ENCODE data around the gene ENDOU.

Gene ENDOU

DNA sequence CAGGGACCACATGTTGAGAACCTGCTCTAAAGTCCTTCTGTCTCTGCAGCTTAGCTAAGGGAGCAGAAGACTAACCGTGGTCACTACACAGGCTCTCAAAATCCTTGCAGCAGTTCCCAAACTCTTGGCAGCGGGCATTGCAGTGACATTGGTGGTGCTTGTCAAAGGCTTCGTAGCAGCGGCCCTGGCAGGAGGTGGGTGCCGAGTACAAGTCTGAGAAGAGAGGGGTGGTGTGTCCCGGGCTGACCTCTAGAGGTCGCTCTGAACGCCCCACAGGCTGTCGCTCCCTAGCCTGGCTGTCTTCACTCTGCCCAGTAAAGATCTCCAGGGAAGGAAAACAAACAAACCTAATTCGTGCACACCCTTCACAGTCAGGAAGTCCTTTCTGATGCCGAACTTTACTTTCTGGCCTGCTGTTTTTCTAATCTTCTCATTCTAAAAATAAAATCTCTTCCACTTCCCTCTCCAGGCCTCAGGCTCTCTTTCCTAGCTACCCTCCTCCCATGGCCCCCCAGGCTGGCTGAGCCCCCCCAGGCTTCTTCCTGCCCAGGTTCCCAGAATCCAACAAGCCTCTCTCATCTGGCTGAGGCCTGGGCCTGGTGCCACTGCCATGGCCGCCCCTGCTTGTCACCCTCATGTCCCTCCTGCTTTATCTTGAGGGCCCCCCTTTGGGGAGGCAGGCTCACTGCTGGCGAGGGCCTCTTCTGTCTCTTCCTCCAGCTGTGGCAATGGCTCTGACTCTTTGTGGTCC, 7.7 kb downstream of the ENDOU start:
- DNase-seq, result peak; percentile 81

DNA sequence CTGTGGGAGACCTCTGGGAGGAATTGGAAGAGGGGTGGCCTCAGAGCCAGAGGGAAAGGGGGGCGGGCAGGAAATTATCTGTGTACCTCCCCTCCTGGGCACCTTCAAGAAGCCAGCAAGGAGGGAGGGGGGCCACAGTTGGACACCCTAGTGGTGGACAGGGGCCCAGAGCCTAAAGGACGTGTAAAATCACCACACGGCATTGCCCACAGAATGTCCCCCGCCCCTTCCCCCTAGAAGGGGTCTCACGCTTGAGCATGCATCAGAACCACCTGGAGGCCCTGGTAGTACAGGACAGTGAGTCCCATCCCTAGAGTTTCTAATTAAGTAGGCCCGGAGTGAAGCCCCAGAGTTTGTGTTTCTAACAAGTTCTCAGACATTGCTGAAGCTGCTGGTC, 8.2 kb downstream of the ENDOU start:
- DNase-seq, result no peak

DNA sequence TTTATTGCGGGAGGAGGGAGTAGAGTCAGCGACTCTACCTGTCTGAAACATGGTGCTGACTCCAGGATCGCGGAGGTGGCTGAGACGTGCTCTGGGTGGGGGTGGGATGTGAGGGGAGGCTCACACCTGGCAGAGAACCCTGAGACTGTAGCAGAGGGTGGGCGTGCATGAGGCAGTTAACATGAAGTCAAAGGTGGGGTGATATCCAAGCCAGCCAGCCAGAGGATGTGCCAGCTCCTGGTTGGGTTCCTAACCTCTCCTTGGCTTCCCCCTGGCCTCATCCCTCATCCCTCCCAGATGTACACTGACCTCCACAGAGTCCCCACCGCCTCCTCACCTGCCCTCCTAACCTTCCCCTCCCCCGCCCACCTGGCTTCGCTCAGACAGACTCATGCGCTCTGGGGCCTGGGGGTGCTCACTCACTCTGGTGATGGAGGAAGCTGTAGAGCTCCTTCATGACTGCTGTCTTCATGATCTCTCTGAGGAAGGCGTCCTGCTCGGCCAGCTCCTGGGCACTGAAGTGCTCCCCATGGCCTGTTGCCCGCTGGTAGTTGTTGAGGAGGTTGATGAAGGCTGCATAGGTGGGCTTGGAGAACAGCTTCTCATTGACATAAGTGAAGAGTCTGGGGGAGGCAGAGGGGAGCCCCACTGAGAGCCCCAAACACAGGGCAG, 9.3 kb downstream of the ENDOU start:
- no peak for DNase-seq

DNA sequence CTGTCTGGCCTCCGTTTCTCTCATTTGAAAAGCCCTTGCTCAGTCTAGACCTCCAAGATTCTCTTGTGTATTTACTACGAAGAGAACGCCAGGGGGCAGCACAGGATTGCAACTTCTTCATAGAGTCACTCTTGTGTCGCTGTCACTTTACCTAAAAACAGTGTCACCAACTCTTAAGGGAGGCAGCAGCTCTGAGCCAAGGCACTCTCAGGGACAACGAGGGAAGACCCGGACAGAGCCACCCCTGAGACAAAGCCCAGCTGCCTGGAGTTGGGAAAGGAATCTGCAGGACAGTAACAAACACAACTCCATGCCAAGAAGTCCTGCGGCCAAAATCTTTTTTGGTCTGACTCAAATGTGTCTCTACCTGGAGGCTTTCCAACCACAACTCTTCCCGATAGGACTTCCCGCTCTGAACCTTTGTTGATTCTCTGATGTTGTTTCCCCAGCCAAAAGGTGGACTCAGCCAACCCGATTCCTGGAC, 9.9 kb downstream of the ENDOU start:
- peak; percentile 70 for DNase-seq

DNA sequence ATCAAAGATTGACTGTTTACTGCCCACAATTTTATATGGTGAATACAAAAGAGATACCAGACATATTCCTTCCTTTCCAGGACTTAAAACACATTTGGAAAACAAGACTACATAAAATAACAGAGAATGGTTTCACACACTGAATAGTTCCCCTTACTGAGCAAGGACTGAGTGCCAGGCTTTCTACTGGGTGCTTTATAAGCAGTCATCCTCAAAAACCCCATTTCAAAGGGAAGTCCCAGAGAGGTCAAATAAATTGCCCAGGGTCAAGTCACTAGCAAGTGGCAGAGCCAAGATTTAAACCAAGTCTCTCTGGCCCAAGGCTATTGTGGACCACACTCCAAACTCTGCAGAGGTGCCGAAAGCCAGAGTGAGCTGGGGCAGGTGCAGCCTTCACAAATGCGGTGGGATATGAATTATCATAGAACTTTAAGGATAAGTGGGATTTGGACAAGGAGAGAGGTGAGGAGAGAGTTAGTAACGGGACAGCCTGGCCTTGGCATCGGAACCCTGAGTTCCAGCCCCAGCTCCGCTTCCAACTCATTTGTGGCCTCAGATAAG, 10.4 kb downstream of the ENDOU start:
- DNase-seq, result no peak

DNA sequence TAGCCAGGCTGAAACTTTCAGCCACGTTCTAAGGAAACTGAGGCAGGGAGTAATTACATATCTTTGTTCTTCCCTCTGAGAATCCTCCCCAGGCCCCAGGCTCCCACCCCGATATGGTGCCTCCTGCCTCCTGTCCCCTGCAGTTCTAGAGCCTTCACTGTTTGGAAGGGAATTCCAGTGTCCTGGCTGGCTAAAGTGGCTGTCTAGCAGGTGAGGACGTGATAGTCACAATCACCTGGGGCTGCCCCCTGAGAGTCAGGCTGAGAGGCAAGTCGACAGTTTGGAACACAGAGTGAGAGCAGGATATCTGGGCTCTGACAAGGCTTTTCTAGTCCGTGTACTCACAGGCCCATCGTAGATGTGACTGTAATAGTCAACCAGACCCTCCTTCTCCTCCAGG, 13.1 kb downstream of the ENDOU start:
- no peak for DNase-seq

DNA sequence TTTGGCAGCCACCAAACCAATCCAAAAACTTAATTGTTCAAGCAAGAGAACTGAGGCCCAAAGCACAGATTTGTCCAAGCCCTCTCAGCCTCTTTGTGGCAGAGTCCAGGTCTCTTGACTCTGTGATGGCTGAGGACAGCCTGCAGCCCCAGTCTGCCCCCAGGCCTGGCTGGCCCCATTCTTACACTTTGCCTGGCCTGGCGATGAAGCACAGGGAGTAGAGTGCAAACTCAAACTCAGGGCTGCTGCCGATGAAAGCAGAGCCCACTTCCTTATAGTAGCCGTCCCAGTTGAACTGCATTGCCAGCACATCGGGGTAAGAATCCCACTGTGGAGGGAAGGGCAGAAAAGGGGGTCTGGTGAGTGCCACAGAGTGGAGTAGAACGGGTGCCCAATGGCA, 13.8 kb downstream of the ENDOU start:
- no peak for DNase-seq

DNA sequence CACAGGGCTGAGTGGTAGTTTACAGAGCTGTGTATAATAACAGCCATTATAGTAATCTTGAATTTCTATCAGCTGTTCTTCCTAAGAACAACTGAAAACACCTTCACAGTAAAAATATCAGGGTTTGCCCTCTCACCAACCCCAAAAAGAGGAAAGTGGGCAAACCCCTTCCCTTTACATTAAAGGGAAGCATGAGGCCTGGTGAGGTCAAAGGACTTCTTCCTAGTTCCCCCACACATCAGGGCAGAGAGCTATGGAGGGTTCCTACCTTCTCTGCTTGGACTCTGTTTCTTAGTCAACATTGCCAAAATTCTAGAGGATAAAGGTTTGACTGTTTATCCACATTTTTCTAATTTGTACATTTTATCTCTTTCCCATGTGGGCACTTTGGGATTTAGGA, 15.0 kb downstream of the ENDOU start:
- no peak for DNase-seq

DNA sequence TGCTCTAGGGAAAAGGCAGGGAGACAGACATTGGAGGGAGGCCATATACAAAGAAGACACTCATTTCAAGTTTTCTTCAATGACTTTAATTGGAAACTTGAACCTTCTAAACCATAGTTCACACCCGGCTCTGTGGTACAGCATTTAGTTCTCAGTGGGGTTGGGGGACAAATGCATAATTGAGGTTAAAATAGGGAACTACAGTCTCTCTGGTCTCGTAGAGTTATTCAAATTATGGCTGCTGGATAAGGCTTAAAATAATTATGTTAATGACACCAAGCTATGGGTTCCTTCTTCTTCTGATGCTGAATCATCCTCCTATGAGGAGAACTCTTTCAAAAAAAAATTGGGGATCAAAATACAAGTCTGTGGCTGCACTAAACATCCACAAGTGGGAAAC, 15.6 kb downstream of the ENDOU start:
- no peak for DNase-seq

DNA sequence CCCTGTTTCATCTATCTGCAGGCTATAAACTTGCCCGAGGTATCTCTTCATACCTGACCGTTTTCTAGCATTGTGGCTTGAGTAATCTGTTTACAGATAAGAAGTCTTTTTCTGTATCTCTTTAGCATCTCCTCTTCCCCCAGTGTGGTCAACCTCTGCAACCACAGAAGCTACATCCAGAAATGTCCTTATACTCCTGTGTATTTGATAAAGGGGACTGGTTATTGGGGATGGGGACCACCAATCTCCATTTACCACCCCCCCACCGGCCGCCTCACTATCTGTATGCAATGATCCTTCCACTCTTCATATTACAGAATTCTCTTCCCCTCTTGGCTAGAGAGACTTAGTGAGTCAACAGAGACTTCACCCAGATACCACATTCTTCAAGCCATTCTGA, 16.1 kb downstream of the ENDOU start:
- DNase-seq, result no peak

DNA sequence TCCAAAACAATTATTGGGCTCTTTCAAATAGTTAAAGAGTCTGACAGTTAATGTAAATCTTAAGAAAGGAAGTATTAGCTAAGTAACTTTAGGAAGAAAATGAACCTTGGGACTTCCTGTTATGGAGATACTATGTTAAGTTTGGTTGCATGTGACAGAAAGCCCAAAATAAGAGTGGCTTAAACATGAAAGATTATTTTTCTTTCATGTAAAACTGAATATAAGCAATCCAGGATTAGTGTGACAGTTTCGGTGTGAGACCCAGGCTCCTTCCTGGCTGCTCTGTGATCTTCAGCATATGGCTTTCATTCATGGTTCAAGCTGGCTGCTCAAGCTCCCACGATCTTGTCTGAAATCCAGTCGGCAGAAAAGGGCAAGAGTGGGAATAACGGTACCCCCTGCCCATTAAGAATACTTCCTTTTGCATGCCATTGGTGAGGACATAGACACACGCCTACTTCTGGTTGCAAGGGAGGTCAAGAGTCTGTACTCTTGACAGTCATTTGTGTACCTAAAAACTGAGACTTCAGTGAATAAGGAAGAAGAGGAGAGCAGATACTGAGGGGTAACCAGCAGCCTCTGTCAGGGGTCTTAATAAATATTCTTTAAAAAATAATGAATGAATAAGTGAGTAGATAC, 17.3 kb downstream of the ENDOU start:
- no peak for DNase-seq

DNA sequence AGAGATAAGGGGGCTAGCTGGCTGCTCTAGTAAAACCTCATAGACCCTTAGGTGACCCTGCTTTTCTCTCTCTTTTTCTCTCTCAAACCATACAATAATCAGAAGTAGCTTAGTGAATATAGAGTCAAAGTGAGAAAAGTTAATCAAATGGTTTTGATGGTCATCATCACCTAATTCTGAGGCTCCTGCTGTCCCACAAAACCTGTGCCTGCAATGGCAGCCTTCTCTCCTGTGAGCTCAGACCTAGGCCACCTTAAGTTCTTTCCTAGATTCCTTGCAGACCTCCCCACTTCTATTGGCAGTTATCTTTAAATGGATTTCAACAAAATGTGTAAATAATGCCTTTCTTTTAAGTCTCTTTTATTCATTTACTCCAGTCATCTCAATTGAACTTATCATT, 17.9 kb downstream of the ENDOU start:
- DNase-seq, result no peak

DNA sequence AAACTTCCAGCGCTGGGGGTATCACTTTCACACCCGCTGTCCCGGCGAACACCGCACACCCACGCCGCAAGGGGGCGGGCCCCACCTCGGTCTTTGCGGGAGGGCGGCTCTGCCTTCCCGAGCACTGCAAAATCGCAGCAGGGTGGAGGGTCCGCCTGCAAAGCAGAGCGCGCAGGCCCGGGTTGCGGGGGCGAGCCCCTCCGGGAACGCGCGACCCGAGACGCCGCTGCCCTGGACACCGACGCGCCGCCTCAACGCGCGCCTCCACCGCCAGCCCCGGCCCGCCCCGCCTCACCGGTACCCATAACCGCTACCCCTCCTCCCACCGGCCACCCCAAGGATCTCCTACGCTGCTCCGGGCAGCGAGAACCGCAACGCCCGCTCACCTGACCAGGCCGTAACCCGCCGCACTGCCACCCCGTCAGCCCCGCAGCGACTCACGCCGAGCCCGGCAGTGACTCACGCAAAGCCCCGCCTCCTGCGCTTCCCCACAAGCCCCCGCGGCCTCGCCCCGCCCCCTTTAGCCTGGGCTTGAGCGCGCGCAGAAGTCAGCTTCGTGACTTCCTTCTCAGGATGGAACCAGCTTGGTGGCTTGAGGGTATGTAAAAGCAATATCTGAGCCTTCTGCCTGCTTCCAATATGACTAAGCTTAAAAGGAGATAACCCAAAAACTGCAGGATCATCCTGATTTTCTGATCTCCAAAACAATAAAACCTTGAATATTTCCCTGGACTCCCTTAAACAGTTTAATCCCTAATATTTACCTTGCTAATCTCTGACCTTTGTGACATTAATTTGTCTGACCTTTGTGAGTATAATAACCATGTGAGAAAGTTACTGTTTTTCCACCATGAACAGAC, 19.5 kb downstream of the ENDOU start, which contains the start of gene RPAP3:
Gene RPAP3 (minus strand): TSS at position 465 of the 860 bp plus-strand sequence. CDS start 3,190 bp downstream, outside the sequence.
- peak; percentile 95 for DNase-seq

DNA sequence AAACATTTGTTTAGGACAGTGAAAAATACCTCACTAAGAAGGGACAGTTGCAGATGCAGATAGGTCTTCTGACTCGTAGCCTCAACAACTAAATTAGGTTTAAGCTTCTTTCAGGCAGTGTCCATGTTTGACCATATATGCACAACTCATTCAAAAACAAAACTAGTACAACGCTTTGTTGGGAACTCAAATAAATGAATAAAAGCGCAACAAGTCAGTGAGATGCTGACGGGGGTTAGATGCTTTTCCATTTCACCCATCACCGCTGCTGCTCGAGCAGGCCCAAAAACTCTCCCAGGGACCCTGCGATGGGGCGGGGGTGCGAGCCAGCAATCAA, 20.1 kb downstream of the ENDOU start:
- no peak for DNase-seq

DNA sequence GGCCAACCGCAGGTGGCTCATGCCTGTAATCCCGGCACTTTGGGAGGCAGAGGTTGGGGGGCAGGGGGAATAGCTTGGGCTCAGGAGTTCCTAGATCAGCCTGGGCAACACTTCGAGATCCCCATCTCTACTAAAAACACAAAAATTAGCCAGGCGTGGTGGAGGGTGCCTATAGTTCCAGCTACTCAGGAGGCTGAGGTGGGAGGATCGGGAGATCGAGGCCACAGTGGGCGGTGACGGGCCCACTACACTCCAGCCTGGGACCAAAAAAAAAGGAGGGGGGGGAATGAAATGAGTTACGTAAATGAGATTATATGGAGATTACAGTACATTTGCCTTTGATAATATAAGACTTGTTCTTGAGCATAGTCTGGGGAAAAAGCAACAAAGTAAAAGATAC, 20.6 kb downstream of the ENDOU start:
- no peak for DNase-seq

DNA sequence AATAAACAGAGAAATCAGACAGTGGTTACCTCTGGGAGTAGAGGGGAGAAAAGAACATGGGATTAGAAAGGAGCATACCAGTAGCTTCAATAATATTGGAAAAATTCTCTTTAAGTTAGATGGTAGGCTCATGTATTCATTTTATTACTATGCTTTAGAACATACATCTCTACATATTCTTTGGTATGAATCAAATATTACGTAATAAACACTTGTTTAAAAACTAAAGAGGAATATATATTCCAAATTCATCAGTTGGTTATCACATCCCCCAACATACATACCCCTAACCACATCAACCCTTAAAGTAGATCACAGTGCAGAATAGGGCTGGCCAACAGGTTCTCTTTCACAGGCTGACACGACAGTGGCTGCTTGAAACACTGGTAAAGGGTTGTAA, 25.0 kb downstream of the ENDOU start:
- DNase-seq, result no peak

DNA sequence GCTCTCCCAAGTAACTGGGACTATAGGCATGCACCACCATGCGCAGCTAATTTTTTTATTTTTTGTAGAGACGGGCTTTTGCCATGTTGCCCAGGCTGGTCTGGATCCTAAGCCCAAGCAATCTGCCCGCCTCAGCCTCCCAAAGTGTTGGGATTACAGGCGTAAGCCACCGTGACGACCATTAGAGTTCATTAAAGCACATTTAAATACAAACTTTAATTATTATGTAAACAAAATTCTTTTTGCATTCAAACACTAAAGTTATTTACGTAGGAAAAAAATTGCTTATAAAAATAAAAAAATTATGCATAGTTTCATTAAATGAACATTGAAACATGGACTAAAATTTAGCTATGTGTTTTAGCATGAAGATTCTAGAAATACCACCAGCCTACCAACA, 26.7 kb downstream of the ENDOU start:
- no peak for DNase-seq

DNA sequence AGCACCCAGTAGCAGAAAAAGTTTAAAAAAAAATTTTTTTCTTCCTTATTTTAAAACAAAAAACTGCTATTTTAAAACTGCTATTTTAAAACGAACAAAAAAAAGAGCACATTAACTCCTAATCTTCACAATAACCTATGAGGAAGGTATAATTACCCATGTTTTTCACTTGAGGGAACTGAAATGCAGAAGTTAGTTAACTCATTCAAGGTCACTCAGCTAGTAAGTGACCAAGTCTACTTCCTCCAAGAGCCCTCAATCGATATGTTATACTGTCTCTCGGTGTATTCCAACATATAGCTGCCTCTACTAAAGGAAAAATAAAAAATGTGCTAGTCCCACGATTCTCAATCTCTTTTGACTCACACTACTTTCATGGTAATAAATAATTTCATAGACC, 27.2 kb downstream of the ENDOU start:
- DNase-seq, result no peak

DNA sequence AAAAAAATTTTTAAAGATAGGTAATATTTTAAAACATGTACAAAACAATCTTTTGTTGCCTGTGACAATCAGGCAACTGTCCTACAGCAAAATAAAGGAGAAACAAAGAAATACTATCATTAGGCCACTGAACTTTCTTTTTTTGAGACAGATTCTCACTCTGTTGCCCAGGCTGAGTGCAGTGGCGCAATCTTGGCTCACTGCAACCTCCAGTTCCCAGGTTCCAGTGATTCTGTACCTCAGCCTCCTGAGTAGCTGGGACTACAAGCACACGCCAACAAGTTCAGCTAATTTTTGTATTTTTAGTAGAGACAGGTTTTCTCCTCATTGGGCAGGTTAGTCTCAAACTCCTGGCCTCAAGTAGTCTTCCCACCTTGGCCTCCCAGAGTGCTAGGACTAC, 36.1 kb downstream of the ENDOU start:
- no peak for DNase-seq

DNA sequence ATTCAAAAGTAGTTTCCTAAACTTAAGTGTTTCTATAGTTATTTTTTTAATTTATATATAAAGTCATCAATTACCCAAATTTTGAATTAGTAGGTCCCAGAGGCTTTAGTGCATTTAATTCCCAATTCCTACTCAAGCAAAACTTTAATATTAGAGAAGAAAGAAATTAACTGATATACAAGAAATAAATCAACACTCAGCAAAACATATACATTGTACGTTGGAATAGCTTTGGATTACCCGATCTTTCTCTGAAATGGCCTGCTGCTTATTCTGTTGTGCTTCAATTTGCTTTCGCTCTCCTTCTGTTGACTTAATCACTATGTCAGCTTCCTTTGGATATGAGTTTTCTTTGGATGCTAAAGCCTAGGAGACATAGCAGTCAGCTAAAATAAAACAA, 37.7 kb downstream of the ENDOU start:
- DNase-seq, result no peak

DNA sequence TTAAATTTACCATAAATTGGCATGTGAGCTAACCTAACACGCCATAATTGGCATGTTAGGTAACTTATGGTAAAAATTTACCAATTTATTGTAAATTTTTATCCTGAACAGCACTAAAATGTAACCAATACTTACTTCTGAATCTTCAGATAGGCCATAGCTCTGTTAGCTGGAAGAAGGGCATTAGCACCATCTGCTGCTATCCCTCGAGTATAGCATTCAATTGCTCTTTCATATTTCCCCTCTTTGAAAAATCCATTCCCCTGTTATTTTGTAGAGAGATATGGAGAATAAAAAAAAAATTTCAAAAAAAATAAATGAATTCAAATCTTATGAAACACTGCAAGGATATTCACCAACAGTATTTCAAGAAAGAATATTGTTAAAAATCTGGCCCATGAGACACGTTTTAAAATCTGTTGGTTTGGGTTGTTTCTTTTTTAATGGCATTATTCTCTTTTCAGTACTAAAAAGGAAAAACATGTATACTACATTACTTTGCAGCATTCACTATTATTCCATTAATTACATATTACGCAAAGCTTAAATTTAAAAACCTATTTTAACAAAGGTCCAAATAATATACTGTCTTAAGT, 38.5 kb downstream of the ENDOU start:
- peak; percentile 43 for DNase-seq

DNA sequence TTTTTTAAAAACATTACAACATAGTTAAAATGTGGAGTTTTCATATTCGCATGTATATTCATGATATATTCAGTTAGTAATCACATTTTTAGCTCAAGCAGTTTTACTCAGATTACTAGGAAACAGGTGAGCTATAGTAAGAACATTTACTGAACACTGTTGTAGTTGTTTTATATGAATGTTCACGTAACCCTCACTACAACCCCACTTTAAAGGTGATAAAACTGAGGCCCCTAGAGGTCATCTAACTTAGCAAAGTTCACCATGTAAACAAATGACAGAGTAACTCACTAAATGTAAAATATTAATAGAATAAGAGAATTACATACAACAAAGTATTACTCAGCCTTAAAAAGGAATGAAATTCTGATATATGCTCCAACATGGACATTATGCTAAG, 45.5 kb downstream of the ENDOU start:
- no peak for DNase-seq

Data from EL (cell line).